HG03060 (cell line): ENCODE data around the gene CYP20A1.
"Not testable (repeated sequence)": the region's sequence is repeated elsewhere in the genome, so short reads cannot be mapped to it uniquely, and the experiment has no call there.

ENCODE experiments used
- ATAC-seq: cut with Tn5 transposase; IDR thresholded peaks from one replicate; pipeline ENCODE4 v1.9.1; 2021; ENCODE audit warnings: low read depth, moderate number of reproducible peaks; ENCODE audit not compliant: unreplicated experiment

CYP20A1 gene

GRCh38 chr2:203238704-203239526 lies at the start of gene CYP20A1:
CYP20A1 (plus strand) TSS chr2:203239018; CDS start chr2:203239063, 45 bp downstream.
- peak; percentile 66 for ATAC-seq

- not testable (repeated sequence) for ATAC-seq
Measured at GRCh38 chr2:203190547-203190946, 48.3 kb upstream of the CYP20A1 start.

GRCh38 chr2:203191026-203191425 lies 47.8 kb upstream of the CYP20A1 start:
- not testable (repeated sequence) for ATAC-seq

- ATAC-seq = no peak
Measured at GRCh38 chr2:203191961-203192360, 46.9 kb upstream of the CYP20A1 start.

- no peak for ATAC-seq
Measured at GRCh38 chr2:203195331-203196036, 43.3 kb upstream of the CYP20A1 start.

GRCh38 chr2:203200866-203201265 lies 38.0 kb upstream of the CYP20A1 start:
- ATAC-seq = no peak

GRCh38 chr2:203201426-203201825 lies 37.4 kb upstream of the CYP20A1 start:
- no peak for ATAC-seq

GRCh38 chr2:203209538-203209937 lies 29.3 kb upstream of the CYP20A1 start:
- no peak for ATAC-seq

- no peak for ATAC-seq
Measured at GRCh38 chr2:203225423-203226039, 13.3 kb upstream of the CYP20A1 start.

- not testable (repeated sequence) for ATAC-seq
Measured at GRCh38 chr2:203229674-203230073, 9.1 kb upstream of the CYP20A1 start.

- no peak for ATAC-seq
Measured at GRCh38 chr2:203237346-203238238, 1.2 kb upstream of the CYP20A1 start.

- ATAC-seq = no peak
Measured at GRCh38 chr2:203238292-203238703, 520 bp upstream of the CYP20A1 start.

GRCh38 chr2:203240491-203240890 lies 1.7 kb downstream of the CYP20A1 start:
- ATAC-seq = no peak

- ATAC-seq = no peak
Measured at GRCh38 chr2:203242518-203242917, 3.7 kb downstream of the CYP20A1 start.

- no peak for ATAC-seq
Measured at GRCh38 chr2:203246646-203247045, 7.8 kb downstream of the CYP20A1 start.

- no peak for ATAC-seq
Measured at GRCh38 chr2:203252818-203253217, 14.0 kb downstream of the CYP20A1 start.

GRCh38 chr2:203253422-203254095 lies 14.7 kb downstream of the CYP20A1 start:
- ATAC-seq = not testable (repeated sequence)

GRCh38 chr2:203261326-203262159 lies 22.7 kb downstream of the CYP20A1 start:
- ATAC-seq = no peak

- ATAC-seq = no peak
Measured at GRCh38 chr2:203279288-203279687, 40.5 kb downstream of the CYP20A1 start.
